Spleen (tissue), 7 donors: ENCODE results near the gene DNAI7.

Experiments
- POLR2A ChIP-seq, 3 donors: fragments of 450-650 bp; IDR thresholded peaks; one replicate each; pipeline ENCODE4 v1.5.1; 2017; ENCODE audit warnings: antibody characterized with exemption in 3 of 3, mild to moderate bottlenecking in 1 of 3
- POLR2AphosphoS5 ChIP-seq, 3 donors: sonication (generic); formaldehyde crosslinking; IDR thresholded peaks; one replicate each; pipeline ENCODE4 v1.5.1; 2017; ENCODE audit warnings: antibody characterized with exemption in 3 of 3
- TF ChIP-seq, protein P1 (sequence below), 11 experiments: fragments of 200-600 bp in 7 of 11; fragments of 450-650 bp in 4 of 11; sonication (generic) in 4 of 11; IDR thresholded peaks in 8 of 11; conservative IDR thresholded peaks in 3 of 11; 1 replicate in 7 of 11; 2 replicates in 4 of 11; pipeline versions ENCODE4 v1.4.0 to v1.8.0; 2016 to 2021; ENCODE audit warnings: antibody characterized with exemption in 11 of 11, inconsistent platforms in 4 of 11, mild to moderate bottlenecking in 1 of 11
- donor health status: DM: no; HTN: no; CAD: no; lungs with moderate emphysema.
- donor health status: DM: no; HTN: no; CAD: no.
- donor health status: DM: no; HTN: no; CAD: no.

DNA sequence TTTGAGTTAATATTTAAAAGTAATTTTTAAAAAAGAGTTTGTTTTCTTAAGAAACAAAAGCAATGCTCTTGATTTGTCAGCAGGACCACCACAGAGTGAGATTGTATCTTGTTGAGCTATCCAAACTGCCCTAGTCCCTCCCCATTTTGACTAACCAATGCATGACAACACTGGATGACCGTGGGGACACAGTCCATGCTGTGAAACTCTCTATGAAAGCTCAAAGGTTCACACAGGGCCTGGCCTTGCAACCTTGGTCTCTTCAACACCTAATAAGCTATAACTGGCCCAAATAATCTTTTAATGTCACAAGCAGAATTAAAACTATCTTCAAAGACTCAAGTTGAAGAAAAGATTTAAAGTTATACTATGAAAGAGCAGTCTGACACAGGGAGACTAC is 13.6 kb upstream of the DNAI7 start:
- TF ChIP-seq, protein P1, sequence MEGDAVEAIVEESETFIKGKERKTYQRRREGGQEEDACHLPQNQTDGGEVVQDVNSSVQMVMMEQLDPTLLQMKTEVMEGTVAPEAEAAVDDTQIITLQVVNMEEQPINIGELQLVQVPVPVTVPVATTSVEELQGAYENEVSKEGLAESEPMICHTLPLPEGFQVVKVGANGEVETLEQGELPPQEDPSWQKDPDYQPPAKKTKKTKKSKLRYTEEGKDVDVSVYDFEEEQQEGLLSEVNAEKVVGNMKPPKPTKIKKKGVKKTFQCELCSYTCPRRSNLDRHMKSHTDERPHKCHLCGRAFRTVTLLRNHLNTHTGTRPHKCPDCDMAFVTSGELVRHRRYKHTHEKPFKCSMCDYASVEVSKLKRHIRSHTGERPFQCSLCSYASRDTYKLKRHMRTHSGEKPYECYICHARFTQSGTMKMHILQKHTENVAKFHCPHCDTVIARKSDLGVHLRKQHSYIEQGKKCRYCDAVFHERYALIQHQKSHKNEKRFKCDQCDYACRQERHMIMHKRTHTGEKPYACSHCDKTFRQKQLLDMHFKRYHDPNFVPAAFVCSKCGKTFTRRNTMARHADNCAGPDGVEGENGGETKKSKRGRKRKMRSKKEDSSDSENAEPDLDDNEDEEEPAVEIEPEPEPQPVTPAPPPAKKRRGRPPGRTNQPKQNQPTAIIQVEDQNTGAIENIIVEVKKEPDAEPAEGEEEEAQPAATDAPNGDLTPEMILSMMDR (IDR thresholded peaks at IDR 0.05 in 8 of 11, conservative IDR thresholded peaks at IDR 0.05 in 3 of 11) = no peak
- TF ChIP-seq POLR2A (IDR thresholded peaks at IDR 0.05) (no peak), POLR2AphosphoS5 (IDR thresholded peaks at IDR 0.05) (no peak)
